Loucy (cell line): ENCODE results near the gene GTF2F2.

Source experiments
- H2AFZ ChIP-seq: fragments of 200-600 bp; sonication (generic); 2 replicates; pipeline ENCODE4 v1.6.0; 2016; ENCODE audit warnings: antibody characterized with exemption, mild to moderate bottlenecking, low read length, moderate library complexity
- H3F3A ChIP-seq: fragments of 200-600 bp; 2 replicates; pipeline ENCODE4 v1.6.0; 2016; ENCODE audit warnings: antibody characterized with exemption, low read depth, mild to moderate bottlenecking
- H3K27me3 ChIP-seq: fragments of 200-600 bp; sonication (generic); 2 replicates; pipeline ENCODE4 v1.6.1; 2014; ENCODE audit warnings: low read length, mild to moderate bottlenecking; ENCODE audit not compliant: insufficient read depth, poor library complexity, severe bottlenecking
- H3K36me3 ChIP-seq: fragments of 200-600 bp; sonication (generic); 2 replicates; pipeline ENCODE4 v1.6.1; 2016; ENCODE audit warnings: low read length; ENCODE audit not compliant: insufficient read depth
- H3K4me1 ChIP-seq: fragments of 200-600 bp; sonication (generic); 2 replicates; pipeline ENCODE4 v1.5.1; 2014; ENCODE audit warnings: low read length, mild to moderate bottlenecking; ENCODE audit not compliant: insufficient read depth, poor library complexity, severe bottlenecking
- H3K4me2 ChIP-seq: fragments of 200-600 bp; sonication (generic); 2 replicates; pipeline ENCODE4 v1.6.0; 2014; ENCODE audit warnings: antibody characterized with exemption, low read length, low read depth, mild to moderate bottlenecking; ENCODE audit not compliant: poor library complexity, severe bottlenecking
- H3K4me3 ChIP-seq: fragments of 200-600 bp; sonication (generic); 2 replicates; pipeline ENCODE4 v1.5.1; 2014; ENCODE audit warnings: low read length, mild to moderate bottlenecking, mixed read lengths; ENCODE audit not compliant: poor library complexity, severe bottlenecking
- H3K79me2 ChIP-seq: fragments of 200-600 bp; sonication (generic); 2 replicates; pipeline ENCODE4 v1.6.1; 2014; ENCODE audit warnings: low read length; ENCODE audit not compliant: insufficient read depth
- H3K9ac ChIP-seq: fragments of 200-600 bp; sonication (generic); 2 replicates; pipeline ENCODE4 v1.6.0; 2014; ENCODE audit warnings: mild to moderate bottlenecking, low read depth, low read length, moderate library complexity; ENCODE audit not compliant: poor library complexity, severe bottlenecking
- H3K9me2 ChIP-seq: fragments of 200-600 bp; sonication (generic); replicated peaks from 2 replicates; pipeline ENCODE4 v1.6.1; 2016; ENCODE audit warnings: low read depth, low read length, mixed read lengths
- H3K9me3 ChIP-seq: fragments of 200-600 bp; sonication (generic); 2 replicates; pipeline ENCODE4 v1.6.1; 2014; ENCODE audit warnings: mild to moderate bottlenecking, antibody characterized with exemption, low read length, low read depth; ENCODE audit not compliant: insufficient read depth
- H4K20me1 ChIP-seq: fragments of 200-600 bp; sonication (generic); 2 replicates; pipeline ENCODE4 v1.6.0; 2014; ENCODE audit warnings: antibody characterized with exemption, low read length, mild to moderate bottlenecking; ENCODE audit not compliant: insufficient read depth, poor library complexity, severe bottlenecking
- CTCF ChIP-seq: fragments of 200-600 bp; sonication (generic); conservative IDR thresholded peaks from 2 replicates; pipeline ENCODE4 v1.5.1; 2014; ENCODE audit warnings: mild to moderate bottlenecking, antibody characterized with exemption, low read length
- EZH2phosphoT487 ChIP-seq: fragments of 200-600 bp; IDR thresholded peaks from 2 replicates; pipeline ENCODE4 v1.6.1; 2018; ENCODE audit warnings: antibody characterized with exemption, mild to moderate bottlenecking, moderate library complexity, borderline replicate concordance

Gene GTF2F2

GRCh38 chr13:45220403-45220802 lies 100.1 kb downstream of the GTF2F2 start:
- no peaks in the 10 kb centered on the region for H3K4me1 ChIP-seq
- no peak overlapping the region for H3K9ac ChIP-seq
- H3F3A ChIP-seq, result no peaks in the 10 kb centered on the region
- no peak overlapping the region for H3K4me2 ChIP-seq
- H2AFZ ChIP-seq, result no peak overlapping the region
- H3K9me2 ChIP-seq, result no peaks in the 10 kb centered on the region
- TF ChIP-seq EZH2phosphoT487, result no peak
- no peak for TF ChIP-seq CTCF
- H3K36me3 ChIP-seq, result 0 out of 2 replicates have a peak, but pooled peaks cover 5% of the 10 kb centered on the region
- no peaks in the 10 kb centered on the region for H3K27me3 ChIP-seq
- peaks cover 4% of the 10 kb centered on the region for H4K20me1 ChIP-seq
- H3K4me3 ChIP-seq, result no peak overlapping the region
- no peaks in the 10 kb centered on the region for H3K9me3 ChIP-seq
- no peaks in the 10 kb centered on the region for H3K79me2 ChIP-seq

GRCh38 chr13:45222516-45222915 lies 102.2 kb downstream of the GTF2F2 start:
- Histone ChIP-seq H3F3A (no peaks in the 10 kb centered on the region), H3K9me3 (no peaks in the 10 kb centered on the region), H3K4me3 (no peak overlapping the region), H3K9me2 (no peaks in the 10 kb centered on the region), H4K20me1 (peaks cover 4% of the 10 kb centered on the region), H3K4me1 (no peaks in the 10 kb centered on the region), H3K79me2 (no peaks in the 10 kb centered on the region), H3K4me2 (no peak overlapping the region), H3K36me3 (0 out of 2 replicates have a peak, but pooled peaks cover 5% of the 10 kb centered on the region), H2AFZ (no peak overlapping the region), H3K9ac (no peak overlapping the region), H3K27me3 (no peaks in the 10 kb centered on the region)
- TF ChIP-seq EZH2phosphoT487 (no peak), CTCF (no peak)

GRCh38 chr13:45222919-45223318 lies 102.6 kb downstream of the GTF2F2 start:
- no peaks in the 10 kb centered on the region for H3K9me3 ChIP-seq

More at GRCh38 chr13:45222919-45223318, 102.6 kb downstream of the GTF2F2 start:
- no peaks in the 10 kb centered on the region for H3F3A ChIP-seq
- H3K36me3 ChIP-seq, result 0 out of 2 replicates have a peak, but pooled peaks cover 5% of the 10 kb centered on the region
- no peak overlapping the region for H3K4me2 ChIP-seq
- peaks cover 4% of the 10 kb centered on the region for H4K20me1 ChIP-seq
- H3K79me2 ChIP-seq, result no peaks in the 10 kb centered on the region
- TF ChIP-seq EZH2phosphoT487, result no peak
- TF ChIP-seq CTCF, result no peak
- H3K9me2 ChIP-seq, result no peaks in the 10 kb centered on the region
- H3K27me3 ChIP-seq, result no peaks in the 10 kb centered on the region
- no peaks in the 10 kb centered on the region for H3K4me1 ChIP-seq
- H3K4me3 ChIP-seq, result no peak overlapping the region
- H3K9ac ChIP-seq, result no peak overlapping the region
- H2AFZ ChIP-seq, result no peak overlapping the region
